ENCODE measurements around the gene MGAT5B. TPM values are rescaled to one million over a fixed set of nuclear protein-coding genes. Genes with fewer than 3 reads are reported as not detected.

The MGAT5B gene
- total RNA-seq, 4 donors from 2014 or later: 0.78 to 1.5 (median 0.96) TPM

GRCh38 chr17:76996741-76997694 lies 128.8 kb downstream of the MGAT5B start:
- no peak overlapping the region for H3K27ac ChIP-seq
- TF ChIP-seq POLR2A (IDR thresholded peaks at IDR 0.05) (no peak), EP300 (IDR thresholded peaks at IDR 0.05) (no peak)
- TF ChIP-seq, protein P1, sequence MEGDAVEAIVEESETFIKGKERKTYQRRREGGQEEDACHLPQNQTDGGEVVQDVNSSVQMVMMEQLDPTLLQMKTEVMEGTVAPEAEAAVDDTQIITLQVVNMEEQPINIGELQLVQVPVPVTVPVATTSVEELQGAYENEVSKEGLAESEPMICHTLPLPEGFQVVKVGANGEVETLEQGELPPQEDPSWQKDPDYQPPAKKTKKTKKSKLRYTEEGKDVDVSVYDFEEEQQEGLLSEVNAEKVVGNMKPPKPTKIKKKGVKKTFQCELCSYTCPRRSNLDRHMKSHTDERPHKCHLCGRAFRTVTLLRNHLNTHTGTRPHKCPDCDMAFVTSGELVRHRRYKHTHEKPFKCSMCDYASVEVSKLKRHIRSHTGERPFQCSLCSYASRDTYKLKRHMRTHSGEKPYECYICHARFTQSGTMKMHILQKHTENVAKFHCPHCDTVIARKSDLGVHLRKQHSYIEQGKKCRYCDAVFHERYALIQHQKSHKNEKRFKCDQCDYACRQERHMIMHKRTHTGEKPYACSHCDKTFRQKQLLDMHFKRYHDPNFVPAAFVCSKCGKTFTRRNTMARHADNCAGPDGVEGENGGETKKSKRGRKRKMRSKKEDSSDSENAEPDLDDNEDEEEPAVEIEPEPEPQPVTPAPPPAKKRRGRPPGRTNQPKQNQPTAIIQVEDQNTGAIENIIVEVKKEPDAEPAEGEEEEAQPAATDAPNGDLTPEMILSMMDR (IDR thresholded peaks at IDR 0.05): no peak
- H3K4me1 ChIP-seq: peaks cover 0 to 8% (median 0%) of the 10 kb centered on the region in 4 donors
- H3K4me3 ChIP-seq: no peak overlapping the region
- no peak for DNase-seq (ENCODE audit: low spot score in 2 of 2)
- H3K36me3 ChIP-seq: no peaks in the 10 kb centered on the region
- WGBS, 2 donors: 81 to 88% methylated on average over 14 to 16 of the region's 16 CpGs
- no peaks in the 10 kb centered on the region for H3K9me3 ChIP-seq
- H3K27me3 ChIP-seq: peaks cover 0 to 53% of the 10 kb centered on the region in 2 donors

- Histone ChIP-seq H3K4me3 (no peak overlapping the region), H3K4me1 (peaks cover 0 to 5% (median 0%) of the 10 kb centered on the region in 4 donors), H3K27me3 (peaks cover 0 to 51% of the 10 kb centered on the region in 2 donors), H3K27ac (no peak overlapping the region), H3K9me3 (no peaks in the 10 kb centered on the region), H3K36me3 (no peaks in the 10 kb centered on the region)
- no peak for DNase-seq (ENCODE audit: low spot score in 2 of 2)
- 48 to 66% methylated on average over 16 of the region's 16 CpGs for WGBS, 2 donors
- no peak for TF ChIP-seq EP300 (IDR thresholded peaks at IDR 0.05)
- TF ChIP-seq, protein P1 (IDR thresholded peaks at IDR 0.05): no peak
- no peak for TF ChIP-seq POLR2A (IDR thresholded peaks at IDR 0.05)
Measured at GRCh38 chr17:76997981-76998531, 129.9 kb downstream of the MGAT5B start.

GRCh38 chr17:76998839-76999238 lies 130.6 kb downstream of the MGAT5B start:
- peaks cover 0 to 51% of the 10 kb centered on the region in 2 donors for H3K27me3 ChIP-seq

More at GRCh38 chr17:76998839-76999238, 130.6 kb downstream of the MGAT5B start:
- Histone ChIP-seq H3K4me3 (no peak overlapping the region), H3K9me3 (no peaks in the 10 kb centered on the region), H3K4me1 (peaks cover 0 to 5% (median 0%) of the 10 kb centered on the region in 4 donors), H3K36me3 (no peaks in the 10 kb centered on the region), H3K27ac (no peak overlapping the region)
- 46 to 52% methylated on average over 8 of the region's 8 CpGs for WGBS, 2 donors
- TF ChIP-seq, protein P1 (IDR thresholded peaks at IDR 0.05): no peak
- TF ChIP-seq EP300 (IDR thresholded peaks at IDR 0.05) (no peak), POLR2A (IDR thresholded peaks at IDR 0.05) (no peak)
- DNase-seq (ENCODE audit: low spot score in 2 of 2): no peak

Other genes with a start within 250 kb of the MGAT5B start
- 10 to 100 TPM in 2 of 4 donors, 1 to 10 TPM in 2; 2.4 to 13.8 (median 7.4) TPM for gene ST6GALNAC1, start 224.6 kb upstream of the MGAT5B start, total RNA-seq
- gene MXRA7, start 157.4 kb upstream of the MGAT5B start, total RNA-seq: 100 to 1,000 TPM; 124 to 230 (median 197) TPM
- gene JMJD6, start 141.8 kb upstream of the MGAT5B start, total RNA-seq: 10 to 100 TPM; 14.0 to 45.0 (median 34.2) TPM
- 10 to 100 TPM; 27.8 to 50.2 (median 30.8) TPM for gene METTL23, start 141.6 kb upstream of the MGAT5B start, total RNA-seq
- 100 to 1,000 TPM; 196 to 452 (median 271) TPM for gene SRSF2, start 131.1 kb upstream of the MGAT5B start, total RNA-seq
- gene MFSD11, start 130.3 kb upstream of the MGAT5B start, total RNA-seq: 10 to 100 TPM; 25.8 to 61.0 (median 37.1) TPM

Data from tibial nerve (tissue), 4 donors.